Measurements from ENCODE around the gene KCNJ15. TPM values are rescaled to one million over a fixed set of nuclear protein-coding genes. Genes with fewer than 3 reads are reported as not detected.

KCNJ15 gene
- total RNA-seq, 2 donors from 2014 or later, result not detected

DNA sequence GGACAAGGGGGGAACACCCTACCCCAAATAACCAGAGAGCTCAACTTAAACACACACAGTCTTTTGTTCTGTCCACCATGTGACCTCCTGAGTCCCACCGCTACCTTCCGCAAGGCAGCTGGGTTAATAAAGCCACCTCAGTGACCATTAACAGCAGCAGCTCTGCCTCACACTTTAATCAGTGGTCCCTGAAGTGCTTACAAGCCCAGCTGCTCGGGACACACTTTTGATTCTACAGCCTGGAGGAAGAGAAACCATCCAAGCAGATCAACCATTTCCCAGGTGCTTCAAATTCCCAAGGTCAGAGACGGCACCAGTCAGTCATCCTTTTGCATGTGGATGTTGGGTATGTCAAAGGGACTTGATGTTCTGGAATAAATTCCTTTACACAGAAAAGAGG, 70.1 kb downstream of the KCNJ15 start:
- H3K4me1 Mint-ChIP-seq, result peaks cover 24% of the 10 kb centered on the region
- H3K4me1 ChIP-seq (ENCODE audit: control insufficient read depth, insufficient read depth, low read length), result no peaks in the 10 kb centered on the region
- no peaks in the 10 kb centered on the region for H3K9me3 Mint-ChIP-seq
- no peak overlapping the region for H3K4me3 Mint-ChIP-seq
- no peaks in the 10 kb centered on the region for H3K36me3 ChIP-seq (ENCODE audit: control insufficient read depth, insufficient read depth, low read length)
- no peaks in the 10 kb centered on the region for H3K9me3 ChIP-seq (ENCODE audit: control insufficient read depth, low read length)
- no peak overlapping the region for H3K9ac ChIP-seq (ENCODE audit: extremely low read depth, low read length, poor library complexity, severe bottlenecking)
- no peak overlapping the region for H3K4me3 ChIP-seq (ENCODE audit: low read length)
- no peaks in the 10 kb centered on the region for H3K36me3 Mint-ChIP-seq (ENCODE audit: low read depth)
- no peak for DNase-seq
- H3K27ac ChIP-seq (ENCODE audit: low read depth, low read length), result no peak overlapping the region
- 79 to 88% methylated on average over 2 to 4 of the region's 4 CpGs for WGBS, 2 experiments (ENCODE audit: insufficient coverage in 1 of 2, insufficient read length in 1 of 2)
- no peak overlapping the region for H3K27ac Mint-ChIP-seq
- H3K27me3 ChIP-seq (ENCODE audit: control insufficient read depth, insufficient read depth, low read length, poor library complexity, severe bottlenecking), result no peaks in the 10 kb centered on the region
- H3K27me3 Mint-ChIP-seq (ENCODE audit: insufficient read depth), result peaks cover 2% of the 10 kb centered on the region
- TF ChIP-seq, protein P1, sequence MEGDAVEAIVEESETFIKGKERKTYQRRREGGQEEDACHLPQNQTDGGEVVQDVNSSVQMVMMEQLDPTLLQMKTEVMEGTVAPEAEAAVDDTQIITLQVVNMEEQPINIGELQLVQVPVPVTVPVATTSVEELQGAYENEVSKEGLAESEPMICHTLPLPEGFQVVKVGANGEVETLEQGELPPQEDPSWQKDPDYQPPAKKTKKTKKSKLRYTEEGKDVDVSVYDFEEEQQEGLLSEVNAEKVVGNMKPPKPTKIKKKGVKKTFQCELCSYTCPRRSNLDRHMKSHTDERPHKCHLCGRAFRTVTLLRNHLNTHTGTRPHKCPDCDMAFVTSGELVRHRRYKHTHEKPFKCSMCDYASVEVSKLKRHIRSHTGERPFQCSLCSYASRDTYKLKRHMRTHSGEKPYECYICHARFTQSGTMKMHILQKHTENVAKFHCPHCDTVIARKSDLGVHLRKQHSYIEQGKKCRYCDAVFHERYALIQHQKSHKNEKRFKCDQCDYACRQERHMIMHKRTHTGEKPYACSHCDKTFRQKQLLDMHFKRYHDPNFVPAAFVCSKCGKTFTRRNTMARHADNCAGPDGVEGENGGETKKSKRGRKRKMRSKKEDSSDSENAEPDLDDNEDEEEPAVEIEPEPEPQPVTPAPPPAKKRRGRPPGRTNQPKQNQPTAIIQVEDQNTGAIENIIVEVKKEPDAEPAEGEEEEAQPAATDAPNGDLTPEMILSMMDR (conservative IDR thresholded peaks at IDR 0.05), result no peak

DNA sequence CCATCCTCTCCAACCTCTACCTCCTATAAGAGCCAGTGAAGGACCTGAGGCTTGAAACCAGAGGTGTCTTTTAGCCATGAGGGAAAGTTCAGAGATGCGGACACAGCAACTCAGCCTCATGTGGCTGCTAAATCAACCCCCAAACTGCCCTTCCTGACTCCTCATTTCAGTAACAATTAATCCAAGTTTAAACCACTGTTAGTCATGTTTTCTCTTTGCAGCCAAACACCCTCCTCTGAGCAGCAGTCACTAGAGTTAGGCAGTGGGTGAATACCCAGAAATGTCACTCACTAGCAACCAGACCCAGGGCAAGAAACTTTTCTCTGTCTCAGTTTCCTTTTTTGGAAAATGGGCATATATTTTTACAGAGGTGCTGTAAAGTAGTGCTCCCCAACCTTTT, 71.2 kb downstream of the KCNJ15 start:
- no peak overlapping the region for H3K27ac ChIP-seq (ENCODE audit: low read depth, low read length)
- H3K9me3 Mint-ChIP-seq, result no peaks in the 10 kb centered on the region
- DNase-seq, result no peak
- no peaks in the 10 kb centered on the region for H3K36me3 ChIP-seq (ENCODE audit: control insufficient read depth, insufficient read depth, low read length)
- TF ChIP-seq, protein P1 (conservative IDR thresholded peaks at IDR 0.05), result no peak
- H3K4me3 ChIP-seq (ENCODE audit: low read length), result no peak overlapping the region
- H3K9me3 ChIP-seq (ENCODE audit: control insufficient read depth, low read length), result no peaks in the 10 kb centered on the region
- no peaks in the 10 kb centered on the region for H3K36me3 Mint-ChIP-seq (ENCODE audit: low read depth)
- WGBS, 2 experiments (ENCODE audit: insufficient coverage in 1 of 2, insufficient read length in 1 of 2), result 94% methylated on average over 1 of the region's 1 CpG; no CpG with 5 or more reads in 1 of the 2 experiments
- no peak overlapping the region for H3K9ac ChIP-seq (ENCODE audit: extremely low read depth, low read length, poor library complexity, severe bottlenecking)
- no peak overlapping the region for H3K27ac Mint-ChIP-seq
- H3K4me3 Mint-ChIP-seq, result no peak overlapping the region
- H3K4me1 Mint-ChIP-seq, result peaks cover 24% of the 10 kb centered on the region
- no peaks in the 10 kb centered on the region for H3K4me1 ChIP-seq (ENCODE audit: control insufficient read depth, insufficient read depth, low read length)
- no peaks in the 10 kb centered on the region for H3K27me3 ChIP-seq (ENCODE audit: control insufficient read depth, insufficient read depth, low read length, poor library complexity, severe bottlenecking)
- H3K27me3 Mint-ChIP-seq (ENCODE audit: insufficient read depth), result peaks cover 2% of the 10 kb centered on the region

DNA sequence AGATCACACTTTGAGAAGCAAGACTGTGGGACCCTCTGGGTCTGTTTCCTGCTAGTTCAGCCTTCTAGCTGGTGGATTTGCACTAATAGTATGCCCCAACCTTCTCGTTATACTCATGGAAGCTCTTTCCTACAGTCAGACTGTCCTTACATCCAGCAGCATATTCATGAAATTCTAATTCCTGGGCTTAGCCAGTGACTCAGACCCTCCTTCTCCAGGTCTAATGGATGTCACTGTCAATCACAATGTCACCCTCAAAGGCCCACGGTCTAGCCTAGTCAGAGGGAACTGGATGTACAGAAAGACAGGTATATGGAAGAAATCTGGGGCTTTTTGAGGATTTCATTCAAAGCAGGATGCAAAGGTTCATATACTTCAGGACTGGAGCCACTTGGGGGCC, 72.4 kb downstream of the KCNJ15 start:
- no peak overlapping the region for H3K9ac ChIP-seq (ENCODE audit: extremely low read depth, low read length, poor library complexity, severe bottlenecking)
- Mint-ChIP-seq H3K9me3 (no peaks in the 10 kb centered on the region), H3K4me1 (peaks cover 18% of the 10 kb centered on the region), H3K27me3 (ENCODE audit: insufficient read depth) (peaks cover 2% of the 10 kb centered on the region), H3K36me3 (ENCODE audit: low read depth) (no peaks in the 10 kb centered on the region), H3K4me3 (no peak overlapping the region), H3K27ac (no peak overlapping the region)
- H3K4me3 ChIP-seq (ENCODE audit: low read length), result no peak overlapping the region
- H3K27ac ChIP-seq (ENCODE audit: low read depth, low read length), result no peak overlapping the region
- H3K4me1 ChIP-seq (ENCODE audit: control insufficient read depth, insufficient read depth, low read length), result no peaks in the 10 kb centered on the region
- no peaks in the 10 kb centered on the region for H3K36me3 ChIP-seq (ENCODE audit: control insufficient read depth, insufficient read depth, low read length)
- TF ChIP-seq, protein P1 (conservative IDR thresholded peaks at IDR 0.05), result no peak
- 79 to 90% methylated on average over 2 of the region's 2 CpGs for WGBS, 2 experiments (ENCODE audit: insufficient coverage in 1 of 2, insufficient read length in 1 of 2)
- H3K9me3 ChIP-seq (ENCODE audit: control insufficient read depth, low read length), result no peaks in the 10 kb centered on the region
- no peaks in the 10 kb centered on the region for H3K27me3 ChIP-seq (ENCODE audit: control insufficient read depth, insufficient read depth, low read length, poor library complexity, severe bottlenecking)
- no peak for DNase-seq

Measured in endodermal cell (in vitro differentiated cells).